Panc1 (cell line): ENCODE results near the gene OSBP2. TPM values are rescaled to one million over a fixed set of nuclear protein-coding genes. Genes with fewer than 3 reads are reported as not detected.
"Not testable (repeated sequence)": the region's sequence is repeated elsewhere in the genome, so short reads cannot be mapped to it uniquely, and the experiment has no call there.

Experiments
- ATAC-seq: fragments of 200-7000 bp; cut with Tn5 transposase; 2 replicates; pipeline ENCODE4 v1.9.1; 2020; ENCODE audit warnings: mild to moderate bottlenecking, moderate library complexity
- BruUV-seq: library from RNA; stranded (reverse); fragments of 400-500 nt; replicated peaks from 2 replicates; lab custom pipeline; 2021; lab: Mats Ljungman, UMichigan
- CTCF ChIA-PET: fragments of 300-600 bp; sonication (Branson Sonifier 250); formaldehyde crosslinking; loops from one replicate; lab custom pipeline; 2022; ENCODE audit warnings: antibody characterized with exemption; lab: Charles Lee
- POLR2A ChIA-PET: fragments of 300-600 bp; sonication (Branson Sonifier 250); formaldehyde crosslinking; loops from one replicate; lab custom pipeline; 2022; ENCODE audit warnings: antibody characterized with exemption; lab: Charles Lee
- DNase-seq: peaks from one replicate; pipeline ENCODE4 v3.0.0-alpha.2; 2010; ENCODE audit warnings: low read depth, low spot score
- H3K27ac ChIP-seq: 2 replicates; pipeline ENCODE4 v1.5.1; 2011; ENCODE audit warnings: mild to moderate bottlenecking, low read length, inconsistent platforms
- H3K27me3 ChIP-seq: fragments of 200-500 bp; sonication (Bioruptor generic); 2 replicates; pipeline ENCODE4 v1.6.0; 2014; ENCODE audit warnings: low read length, inconsistent platforms; ENCODE audit not compliant: control insufficient read depth, insufficient read depth
- H3K36me3 ChIP-seq: fragments of 200-500 bp; sonication (Bioruptor generic); 2 replicates; pipeline ENCODE4 v1.5.1; 2014; ENCODE audit warnings: inconsistent platforms, mild to moderate bottlenecking, low read length, moderate library complexity; ENCODE audit not compliant: control insufficient read depth, insufficient read depth
- H3K4me1 ChIP-seq: 2 replicates; pipeline ENCODE4 v1.5.1; 2011; ENCODE audit warnings: inconsistent platforms, mild to moderate bottlenecking, low read length, moderate library complexity; ENCODE audit not compliant: control insufficient read depth, insufficient read depth
- H3K4me3 ChIP-seq, 2 experiments: 2 replicates each; pipeline ENCODE4 v1.5.1; 2011 to 2012; ENCODE audit warnings: low read depth in 2 of 2, low read length in 2 of 2, mild to moderate bottlenecking in 2 of 2, inconsistent platforms in 1 of 2, moderate library complexity in 1 of 2
- H3K9me3 ChIP-seq: fragments of 200-500 bp; sonication (Bioruptor generic); 2 replicates; pipeline ENCODE4 v1.5.1; 2014; ENCODE audit warnings: low read depth, mild to moderate bottlenecking, inconsistent platforms, low read length, moderate library complexity; ENCODE audit not compliant: control insufficient read depth, insufficient read depth
- POLR2AphosphoS5 ChIP-seq: IDR thresholded peaks from 2 replicates; pipeline ENCODE4 v1.6.1; 2012; ENCODE audit warnings: mild to moderate bottlenecking, low read depth, low read length, moderate library complexity
- REST ChIP-seq, 2 experiments: IDR thresholded peaks; 2 replicates each; pipeline ENCODE4 v1.6.1; 2011 to 2012; ENCODE audit warnings: low read depth in 2 of 2, control low read depth in 1 of 2, low read length in 1 of 2, mild to moderate bottlenecking in 1 of 2, moderate library complexity in 1 of 2; ENCODE audit not compliant: insufficient read depth in 1 of 2
- SIN3A ChIP-seq: IDR thresholded peaks from 2 replicates; pipeline ENCODE4 v1.6.1; 2012; ENCODE audit warnings: low read depth, mild to moderate bottlenecking, low read length, moderate library complexity, borderline replicate concordance; ENCODE audit not compliant: insufficient read depth
- TCF7L2 ChIP-seq: IDR thresholded peaks from 2 replicates; pipeline ENCODE4 v1.6.1; 2011; ENCODE audit warnings: mild to moderate bottlenecking, low read depth, low read length, inconsistent platforms
- in situ Hi-C: cut with HindIII; loops from 2 replicates; pipeline ENCODE4 v1.10.0; 2016; ENCODE audit warnings: low sequenced_read_pairs, low pct_unique_long_range_greater_than_20kb
- intact Hi-C: fragments of 100-400 bp; cut with micrococcal nuclease; formaldehyde crosslinking; loops from one replicate; pipeline ENCODE4 v1.10.0; 2022; ENCODE audit not compliant: unreplicated experiment
- total RNA-seq: library from RNA; stranded (reverse); gene quantifications from one replicate; pipeline ENCODE4 v1.2.1, GENCODE V29; 2021; ENCODE audit not compliant: unreplicated experiment
- TF ChIP-seq, protein P1 (sequence below): fragments of 450-650 bp; IDR thresholded peaks from 2 replicates; pipeline ENCODE4 v1.5.1; 2017; ENCODE audit warnings: mild to moderate bottlenecking

Gene OSBP2
- total RNA-seq, 1 experiment from 2014 or later = 4.7 TPM

DNA sequence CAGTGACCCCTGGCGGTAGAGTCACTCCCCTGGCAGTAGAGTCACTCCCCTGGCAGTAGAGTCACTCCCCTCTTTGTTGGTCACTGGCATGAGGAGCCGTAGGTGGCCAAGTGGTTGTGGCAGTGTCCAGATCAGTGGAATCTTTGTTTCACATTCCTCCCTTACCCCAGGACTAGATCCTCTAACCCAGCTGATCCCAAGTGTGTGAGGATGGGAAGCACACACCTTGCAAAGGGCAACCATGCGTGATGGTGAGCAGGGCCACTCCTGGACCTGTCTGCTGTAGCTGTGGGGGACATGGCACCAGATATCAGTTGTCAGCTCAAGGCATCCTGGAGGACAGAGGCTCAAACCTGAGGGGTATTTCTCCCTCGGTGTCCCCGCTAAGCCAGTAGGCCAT lies 37.8 kb downstream of the OSBP2 start:
- in situ Hi-C loops = no loop called here
- CTCF ChIA-PET = no interaction called here

DNA sequence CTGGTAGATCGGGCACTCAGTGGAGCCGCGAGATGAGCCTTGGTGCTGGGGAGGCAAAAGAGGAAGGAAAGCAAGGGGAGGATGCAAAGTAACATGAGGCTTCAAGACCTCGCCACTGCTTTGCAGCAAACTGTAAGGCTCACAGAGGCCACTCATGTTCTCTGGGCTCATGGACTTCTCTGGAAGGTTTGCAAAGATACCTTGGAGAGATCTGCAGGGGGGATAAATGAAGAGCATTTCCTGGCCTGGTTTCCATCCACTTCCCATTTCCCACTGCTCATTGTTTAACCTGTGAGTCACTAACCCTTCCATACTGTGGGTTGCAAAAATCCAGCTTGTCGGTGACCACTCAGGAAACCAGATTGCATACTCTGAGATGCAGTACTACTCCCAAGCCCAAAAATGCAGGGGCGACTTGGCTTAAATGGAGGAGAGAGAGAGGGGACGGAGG lies 38.5 kb downstream of the OSBP2 start:
- no peaks in the 10 kb centered on the region for H3K9me3 ChIP-seq
- no peaks in the 10 kb centered on the region for H3K36me3 ChIP-seq
- in situ Hi-C loops (no loop called here), intact Hi-C loops (no loop called here)
- ChIA-PET CTCF (no interaction called here), POLR2A (no interaction called here)
- no peaks in the 10 kb centered on the region for H3K4me1 ChIP-seq
- no peaks in the 10 kb centered on the region for H3K27me3 ChIP-seq
- H3K27ac ChIP-seq = no peak overlapping the region
- DNase-seq (no peak), ATAC-seq (no peak)
- BruUV-seq = no TSS peak
- no peak overlapping the region for H3K4me3 ChIP-seq
- no peak for TF ChIP-seq SIN3A
- TF ChIP-seq POLR2AphosphoS5 = no peak
- TF ChIP-seq REST (IDR thresholded peaks at IDR 0.05; ENCODE audit: insufficient read depth in 1 of 2, low read depth in 2 of 2, low read length in 1 of 2) = no peak
- TF ChIP-seq, protein P1, sequence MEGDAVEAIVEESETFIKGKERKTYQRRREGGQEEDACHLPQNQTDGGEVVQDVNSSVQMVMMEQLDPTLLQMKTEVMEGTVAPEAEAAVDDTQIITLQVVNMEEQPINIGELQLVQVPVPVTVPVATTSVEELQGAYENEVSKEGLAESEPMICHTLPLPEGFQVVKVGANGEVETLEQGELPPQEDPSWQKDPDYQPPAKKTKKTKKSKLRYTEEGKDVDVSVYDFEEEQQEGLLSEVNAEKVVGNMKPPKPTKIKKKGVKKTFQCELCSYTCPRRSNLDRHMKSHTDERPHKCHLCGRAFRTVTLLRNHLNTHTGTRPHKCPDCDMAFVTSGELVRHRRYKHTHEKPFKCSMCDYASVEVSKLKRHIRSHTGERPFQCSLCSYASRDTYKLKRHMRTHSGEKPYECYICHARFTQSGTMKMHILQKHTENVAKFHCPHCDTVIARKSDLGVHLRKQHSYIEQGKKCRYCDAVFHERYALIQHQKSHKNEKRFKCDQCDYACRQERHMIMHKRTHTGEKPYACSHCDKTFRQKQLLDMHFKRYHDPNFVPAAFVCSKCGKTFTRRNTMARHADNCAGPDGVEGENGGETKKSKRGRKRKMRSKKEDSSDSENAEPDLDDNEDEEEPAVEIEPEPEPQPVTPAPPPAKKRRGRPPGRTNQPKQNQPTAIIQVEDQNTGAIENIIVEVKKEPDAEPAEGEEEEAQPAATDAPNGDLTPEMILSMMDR = no peak
- no peak for TF ChIP-seq TCF7L2

More for the DNA sequence above, 37.8 kb downstream of the OSBP2 start:
- no peak for DNase-seq
- POLR2A ChIA-PET = no interaction called here
- Histone ChIP-seq H3K36me3 (no peaks in the 10 kb centered on the region), H3K4me1 (no peaks in the 10 kb centered on the region), H3K27me3 (no peaks in the 10 kb centered on the region), H3K27ac (no peak overlapping the region), H3K4me3 (no peak overlapping the region), H3K9me3 (no peaks in the 10 kb centered on the region)
- ATAC-seq = no peak
- intact Hi-C loops = no loop called here
- no TSS peak for BruUV-seq
- TF ChIP-seq REST (IDR thresholded peaks at IDR 0.05; ENCODE audit: insufficient read depth in 1 of 2, low read depth in 2 of 2, low read length in 1 of 2) = no peak
- TF ChIP-seq POLR2AphosphoS5 = no peak
- TF ChIP-seq TCF7L2 = no peak

- POLR2A ChIA-PET, H3K27ac ChIP-seq, in situ Hi-C loops, intact Hi-C loops, H3K4me1 ChIP-seq, ATAC-seq, H3K36me3 ChIP-seq, H3K4me3 ChIP-seq, H3K27me3 ChIP-seq, H3K9me3 ChIP-seq, BruUV-seq, DNase-seq: not testable (repeated sequence)
- CTCF ChIA-PET = interaction anchor here (0.6 kb wide), 1 partner anchor 24 kb away, joined by 3 read pairs; no protein-coding TSS in a partner anchor
Measured at GRCh38 chr22:30740007-30740406, 45.3 kb downstream of the OSBP2 start.

GRCh38 chr22:30740511-30740910 lies 45.8 kb downstream of the OSBP2 start:
- H3K27ac ChIP-seq, in situ Hi-C loops, BruUV-seq, POLR2A ChIA-PET, intact Hi-C loops, H3K4me3 ChIP-seq, ATAC-seq, DNase-seq, H3K36me3 ChIP-seq, H3K27me3 ChIP-seq, H3K4me1 ChIP-seq, H3K9me3 ChIP-seq: not testable (repeated sequence)
- CTCF ChIA-PET = interaction anchor here (0.6 kb wide), 1 partner anchor 23 kb away, joined by 3 read pairs; no protein-coding TSS in a partner anchor
